Stimulated activated CD8-positive, alpha-beta memory T cell treated with anti-CD3 and anti-CD28 coated beads, Interleukin-7, amount 100 ng/mL, for 48 hours (primary cell): ENCODE measurements around the gene PIGU.

Experiments used
- DNase-seq, 2 donors: peaks; one replicate each; pipeline ENCODE4 v3.0.0-alpha.2; 2020; ENCODE audit warnings: low read depth in 1 of 2; ENCODE audit errors: extremely low read depth in 1 of 2

Gene PIGU

GRCh38 chr20:34579979-34580940 lies 96.6 kb downstream of the PIGU start:
- no peak for DNase-seq

- DNase-seq = no peak
These were observed 97.5 kb downstream of the PIGU start for GRCh38 chr20:34579191-34579978.

DNA sequence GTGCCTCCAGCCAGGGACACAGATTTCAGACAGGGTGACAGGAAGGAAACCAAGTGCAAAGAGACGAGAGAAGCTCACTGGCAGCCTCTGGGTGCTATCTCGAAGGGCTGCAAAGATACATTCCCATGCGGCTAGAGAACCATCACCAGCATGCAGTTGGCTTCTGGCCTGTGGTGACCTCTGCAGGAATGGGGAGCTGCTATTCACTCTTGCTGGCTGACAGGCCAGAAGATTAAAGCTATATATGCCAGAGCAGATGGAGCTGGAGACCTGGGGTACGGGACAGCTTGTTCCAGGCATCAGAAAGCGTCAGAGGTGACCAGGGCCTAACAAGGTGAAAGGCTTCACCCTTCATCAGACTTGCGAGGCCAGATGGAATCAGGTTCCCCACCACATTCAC lies 98.4 kb downstream of the PIGU start:
- DNase-seq = no peak

GRCh38 chr20:34578025-34578424 lies 98.9 kb downstream of the PIGU start:
- DNase-seq = no peak

- no peak for DNase-seq
These were observed 99.8 kb downstream of the PIGU start for GRCh38 chr20:34577061-34577460.

GRCh38 chr20:34575756-34576155 lies 101.1 kb downstream of the PIGU start:
- DNase-seq = no peak

GRCh38 chr20:34575271-34575670 lies 101.6 kb downstream of the PIGU start:
- DNase-seq = no peak

- DNase-seq = no peak
These were observed 102.0 kb downstream of the PIGU start for GRCh38 chr20:34574861-34575260.

DNA sequence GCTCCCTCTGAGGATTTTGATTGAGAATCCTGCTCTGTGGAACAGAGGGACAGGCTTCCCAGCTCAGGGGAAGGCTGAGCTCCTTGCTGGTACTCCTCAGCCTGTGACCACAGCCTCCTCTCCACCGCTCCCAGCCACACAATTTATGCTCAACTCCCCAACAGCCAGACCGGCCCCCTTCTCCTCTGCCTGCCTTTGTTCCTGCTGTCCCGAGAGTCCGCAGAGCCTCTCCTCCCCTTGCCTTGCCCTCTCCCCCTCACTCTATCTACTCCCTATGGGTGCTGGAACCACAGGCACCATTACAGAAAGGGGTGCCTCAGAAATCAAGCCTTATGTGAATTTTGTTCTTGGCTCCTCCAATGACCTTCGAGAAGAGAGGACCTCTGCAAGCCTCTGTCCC lies 102.5 kb downstream of the PIGU start:
- DNase-seq = no peak

DNA sequence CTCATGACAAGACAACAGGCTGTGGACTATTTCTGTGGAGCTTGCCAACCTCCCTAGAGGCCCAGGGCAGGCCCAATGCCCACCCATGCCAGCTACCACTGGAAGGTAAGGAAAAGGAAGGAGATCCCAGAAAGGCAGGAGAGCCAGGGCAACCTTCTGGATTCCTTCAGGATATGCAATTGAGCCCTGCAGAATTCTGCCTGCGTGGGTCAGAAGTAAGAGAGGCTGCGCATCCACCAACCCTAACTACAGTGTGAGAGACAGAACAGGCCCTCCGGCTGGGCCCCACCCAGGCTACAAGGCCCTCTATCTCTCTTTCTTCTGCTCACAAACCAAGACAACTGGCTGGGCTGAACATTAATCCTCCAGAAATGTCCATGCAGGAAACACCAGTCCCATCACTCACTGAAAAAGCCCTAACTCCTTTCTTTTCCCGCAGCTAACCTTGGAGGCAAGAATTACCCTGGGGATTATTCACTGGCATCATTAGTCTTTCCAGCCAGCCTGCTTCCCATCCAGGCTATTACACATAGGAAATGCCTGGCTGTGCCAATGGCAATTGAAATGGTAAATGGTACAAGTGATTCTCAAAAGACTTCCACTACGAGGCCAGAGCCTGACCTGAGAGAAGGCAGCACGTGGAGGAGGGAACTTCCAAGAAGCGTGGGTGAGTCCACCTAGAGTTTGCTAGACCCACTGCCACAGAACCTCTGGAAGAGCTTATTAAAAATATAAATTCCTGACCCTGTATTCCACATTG lies 103.2 kb downstream of the PIGU start:
- no peak for DNase-seq

- no peak for DNase-seq
These were observed 105.1 kb downstream of the PIGU start for GRCh38 chr20:34571753-34572152.

DNA sequence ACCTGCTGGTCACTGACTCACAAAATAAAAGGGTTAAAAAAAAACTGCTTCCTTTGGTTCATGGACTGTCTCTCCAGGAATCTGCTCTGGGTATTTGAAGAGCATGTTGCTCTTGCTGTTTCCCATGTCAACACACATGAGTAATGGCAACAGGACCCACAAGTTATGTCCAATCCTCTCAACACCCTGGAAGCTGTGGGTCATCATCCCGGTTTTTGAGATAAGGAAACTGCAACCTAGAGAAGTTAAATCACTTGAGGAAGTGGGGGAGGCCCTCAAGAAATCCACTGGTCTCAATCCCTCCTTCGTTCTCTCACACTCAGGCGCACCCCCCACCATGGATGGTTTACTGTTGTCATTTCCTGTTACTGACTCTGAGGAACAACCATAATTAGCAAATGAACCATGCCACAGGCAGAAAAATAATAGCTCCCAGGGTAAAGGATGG lies 106.0 kb downstream of the PIGU start:
- DNase-seq = no peak

DNA sequence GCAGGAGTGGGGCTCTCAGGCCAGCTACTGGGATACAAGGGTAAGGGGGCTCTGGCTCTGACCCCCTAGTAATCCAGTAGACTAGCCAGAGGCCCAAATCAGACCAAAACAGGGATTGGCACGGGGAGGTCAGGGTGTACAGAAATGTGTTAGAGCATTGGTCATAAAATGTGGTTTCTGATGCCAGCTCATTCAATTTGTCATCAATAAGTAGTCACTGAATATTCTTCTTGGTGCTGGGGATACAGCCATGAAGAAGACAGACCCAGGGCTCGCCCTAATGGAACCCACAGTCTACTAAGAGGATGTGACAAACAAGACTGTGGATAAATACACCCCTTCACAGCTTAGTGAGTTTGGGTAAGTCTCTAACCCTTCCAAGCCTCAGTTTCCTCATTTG lies 107.3 kb downstream of the PIGU start:
- no peak for DNase-seq

DNA sequence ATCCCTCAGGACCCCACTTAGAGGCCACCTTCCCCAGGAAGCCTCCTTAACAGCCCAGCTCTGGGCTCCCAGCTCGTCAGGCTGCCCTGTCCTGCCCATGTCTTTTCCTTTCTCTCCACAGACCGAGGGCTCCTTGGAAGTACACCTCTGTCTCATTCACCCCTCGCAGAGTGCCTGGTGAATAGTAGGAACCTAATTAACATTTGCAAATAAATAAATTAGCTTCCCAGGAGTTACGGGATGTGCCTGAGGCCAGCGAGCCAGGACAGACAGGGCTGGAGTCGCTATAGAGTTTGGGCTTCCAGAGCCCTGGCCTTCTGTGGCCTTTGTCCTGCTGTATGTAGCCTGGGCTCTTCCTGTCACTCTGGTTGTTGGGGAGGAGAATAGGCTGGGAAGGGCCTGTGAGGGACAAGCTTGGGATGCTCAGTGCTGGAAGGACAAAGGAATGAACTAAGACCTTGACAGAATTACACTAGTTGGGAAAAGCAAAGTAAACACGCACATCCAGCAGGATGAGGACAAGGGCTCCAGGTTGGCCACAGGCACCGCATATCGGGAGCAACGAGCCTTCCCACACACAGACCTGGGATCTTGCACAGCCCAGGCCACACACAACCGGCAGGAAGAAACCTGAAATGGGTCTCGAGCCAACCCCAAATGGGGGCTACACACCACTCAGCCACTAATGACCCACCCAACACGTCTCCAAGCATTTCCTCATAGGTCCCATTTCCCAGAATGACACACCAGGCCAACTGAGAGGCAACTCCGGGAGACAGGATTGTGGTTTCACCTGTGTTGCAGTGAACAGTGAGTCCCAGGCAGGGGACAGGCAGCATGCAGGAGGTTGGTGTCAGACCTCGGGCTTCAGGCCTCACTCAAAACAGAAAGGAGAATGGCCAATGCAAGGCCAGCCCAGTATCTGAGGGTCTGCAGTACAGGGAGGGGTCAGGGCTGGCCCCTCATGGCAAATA lies 108.7 kb downstream of the PIGU start:
- DNase-seq = no peak

DNA sequence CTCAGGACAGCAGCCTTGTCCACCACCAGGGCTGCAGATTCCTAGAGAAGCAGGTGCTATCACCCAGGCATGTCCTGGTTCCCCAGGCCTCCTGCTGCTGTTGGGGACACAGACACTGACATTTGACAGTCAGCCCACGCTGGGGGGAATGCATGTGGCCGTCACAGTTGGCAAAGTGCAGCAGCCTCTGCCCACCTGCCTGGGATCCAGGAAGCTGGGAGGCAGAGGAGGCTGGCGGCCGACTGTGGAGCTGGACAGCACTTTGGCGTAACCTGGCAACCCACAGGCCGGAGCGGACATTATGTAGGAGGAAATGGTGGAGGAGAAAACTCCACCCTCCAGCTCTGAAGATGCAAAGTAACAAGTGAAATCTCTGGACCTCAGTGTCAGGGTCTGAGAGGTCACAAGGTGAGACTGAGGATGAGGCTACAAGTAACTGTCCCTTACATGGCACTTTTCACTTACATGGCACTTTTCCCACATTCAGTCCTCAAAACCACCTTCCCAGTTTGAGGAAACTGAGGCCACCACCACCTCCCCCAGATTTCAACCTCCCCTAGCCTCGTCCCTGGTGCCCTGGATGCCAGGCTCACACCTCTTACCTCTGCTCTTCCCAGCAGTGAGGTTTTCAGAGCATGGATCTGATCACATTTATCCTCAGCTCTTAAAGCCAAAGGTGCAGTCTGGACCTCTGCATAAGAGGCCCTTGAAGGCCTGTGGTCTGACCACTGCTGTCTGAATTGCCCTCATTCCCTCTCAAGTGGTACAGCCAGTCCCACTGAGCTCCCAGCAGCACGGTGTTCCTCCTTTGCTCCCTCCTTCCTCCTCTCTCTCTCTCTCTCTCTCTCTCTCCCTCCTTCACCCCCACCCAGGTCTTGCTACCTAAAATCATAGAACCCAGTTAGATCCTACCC lies 109.7 kb downstream of the PIGU start:
- DNase-seq = no peak

- no peak for DNase-seq
These were observed 112.1 kb downstream of the PIGU start for GRCh38 chr20:34564833-34565232.

DNA sequence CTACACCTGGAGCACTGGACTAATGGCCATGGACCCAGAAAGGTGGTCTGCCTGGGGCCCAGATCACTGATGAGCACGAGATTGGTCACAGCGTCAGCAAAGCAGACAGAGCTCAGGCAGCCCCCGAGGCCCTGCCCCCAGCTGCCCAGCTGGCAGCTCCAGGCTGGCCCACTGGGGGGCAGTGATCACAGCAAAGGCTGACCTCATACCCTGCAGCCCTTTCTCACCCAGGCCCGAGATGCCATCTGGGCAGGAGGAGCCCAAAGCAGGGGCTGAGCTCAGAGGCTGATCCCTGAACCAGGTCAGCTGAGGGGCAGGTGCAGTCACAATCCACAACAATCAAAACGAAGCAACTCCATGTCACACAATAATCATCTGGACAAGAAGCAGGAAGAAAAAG lies 114.3 kb downstream of the PIGU start:
- no peak for DNase-seq

GRCh38 chr20:34561661-34562060 lies 115.2 kb downstream of the PIGU start:
- no peak for DNase-seq

DNA sequence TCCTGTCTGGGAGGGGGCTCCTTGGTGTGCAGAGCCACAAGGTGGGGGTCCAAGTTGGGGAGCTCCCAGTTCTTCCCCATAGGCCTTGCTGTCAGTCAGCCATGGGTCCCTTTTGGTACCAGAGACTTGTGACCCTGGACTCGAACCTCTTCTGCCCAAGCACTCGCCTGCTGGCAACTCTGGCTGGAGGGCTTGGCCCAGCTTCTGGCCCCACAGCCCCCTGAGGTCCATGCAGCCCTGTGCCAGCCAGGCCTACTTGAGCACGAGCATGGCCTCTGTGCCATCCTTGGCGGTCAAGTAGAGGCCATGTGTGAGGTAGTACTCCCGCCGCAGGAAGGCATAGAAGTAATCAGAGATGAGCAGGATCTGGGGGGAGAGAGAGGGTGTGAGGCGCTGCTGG lies 116.3 kb downstream of the PIGU start:
- DNase-seq = no peak
